HEK293 (cell line): ENCODE measurements around the gene ECI1.

Experiments
- BCL11A ChIP-seq: fragments of 450-650 bp; formaldehyde crosslinking; IDR thresholded peaks from 2 replicates; pipeline ENCODE4 v1.5.1; 2016; ENCODE audit warnings: low read depth, missing biosample characterization, missing genetic modification characterization
- CTCF ChIP-seq: fragments of 450-650 bp; formaldehyde crosslinking; IDR thresholded peaks from 2 replicates; pipeline ENCODE4 v1.5.1; 2016; ENCODE audit warnings: missing biosample characterization, missing genetic modification characterization
- GLI4 ChIP-seq: fragments of 450-650 bp; formaldehyde crosslinking; IDR thresholded peaks from 2 replicates; pipeline ENCODE4 v1.5.1; 2016; ENCODE audit warnings: missing biosample characterization, missing genetic modification characterization
- YY1 ChIP-seq: fragments of 450-650 bp; formaldehyde crosslinking; IDR thresholded peaks from 2 replicates; pipeline ENCODE4 v1.5.1; 2018; ENCODE audit warnings: missing biosample characterization, missing genetic modification characterization
- ZBTB21 ChIP-seq: fragments of 450-650 bp; formaldehyde crosslinking; IDR thresholded peaks from 2 replicates; pipeline ENCODE4 v1.5.1; 2017; ENCODE audit warnings: missing biosample characterization, missing genetic modification characterization
- ZFP69B ChIP-seq: fragments of 450-650 bp; formaldehyde crosslinking; IDR thresholded peaks from 2 replicates; pipeline ENCODE4 v1.5.1; 2016; ENCODE audit warnings: missing biosample characterization, missing genetic modification characterization
- ZNF138 ChIP-seq: fragments of 450-650 bp; formaldehyde crosslinking; IDR thresholded peaks from 2 replicates; pipeline ENCODE4 v1.5.1; 2016; ENCODE audit warnings: missing biosample characterization, missing genetic modification characterization, borderline replicate concordance
- ZNF16 ChIP-seq: fragments of 450-650 bp; formaldehyde crosslinking; IDR thresholded peaks from 2 replicates; pipeline ENCODE4 v1.5.1; 2016; ENCODE audit warnings: low read depth, missing biosample characterization, missing genetic modification characterization
- ZNF777 ChIP-seq: fragments of 450-650 bp; formaldehyde crosslinking; IDR thresholded peaks from 2 replicates; pipeline ENCODE4 v1.5.1; 2017; ENCODE audit warnings: missing biosample characterization, missing genetic modification characterization, borderline replicate concordance
- ZSCAN23 ChIP-seq: fragments of 450-650 bp; formaldehyde crosslinking; IDR thresholded peaks from 2 replicates; pipeline ENCODE4 v1.5.1; 2016; ENCODE audit warnings: missing biosample characterization, missing genetic modification characterization

- TF ChIP-seq CTCF (tag by site-specific recombination) (no peak), ZNF777 (tag by site-specific recombination) (no peak), BCL11A (tag by site-specific recombination) (no peak), ZBTB21 (tag by site-specific recombination) (no peak), YY1 (tag by site-specific recombination) (no peak), ZFP69B (tag by site-specific recombination) (no peak), ZNF16 (tag by site-specific recombination) (no peak), ZSCAN23 (tag by site-specific recombination) (no peak), ZNF138 (tag by site-specific recombination) (no peak), GLI4 (tag by site-specific recombination) (no peak)
Measured at GRCh38 chr16:2210009-2210332, 41.4 kb downstream of the ECI1 start.
